Measurements from ENCODE around the gene CUL1.

The CUL1 gene

DNA sequence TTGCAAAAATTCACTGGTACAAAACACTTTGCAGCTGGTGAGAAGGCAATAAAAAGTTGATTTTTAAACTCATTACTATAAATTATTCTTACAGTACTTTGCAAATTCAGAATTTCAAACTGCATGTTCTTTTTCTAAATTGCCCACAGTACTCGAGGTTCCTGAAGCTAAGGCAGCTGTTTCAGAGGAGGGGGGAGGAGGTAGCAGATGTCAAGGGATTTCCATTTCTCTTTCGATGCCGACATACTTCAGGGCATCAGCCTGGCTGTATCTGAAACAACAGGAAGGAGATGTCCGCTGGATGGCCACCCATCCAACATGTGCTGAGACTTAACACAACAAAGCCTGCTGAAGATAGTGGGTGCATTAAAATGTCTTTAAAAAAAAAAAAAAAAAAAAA lies 108.7 kb downstream of the CUL1 start:
- no peak for DNase-seq

DNA sequence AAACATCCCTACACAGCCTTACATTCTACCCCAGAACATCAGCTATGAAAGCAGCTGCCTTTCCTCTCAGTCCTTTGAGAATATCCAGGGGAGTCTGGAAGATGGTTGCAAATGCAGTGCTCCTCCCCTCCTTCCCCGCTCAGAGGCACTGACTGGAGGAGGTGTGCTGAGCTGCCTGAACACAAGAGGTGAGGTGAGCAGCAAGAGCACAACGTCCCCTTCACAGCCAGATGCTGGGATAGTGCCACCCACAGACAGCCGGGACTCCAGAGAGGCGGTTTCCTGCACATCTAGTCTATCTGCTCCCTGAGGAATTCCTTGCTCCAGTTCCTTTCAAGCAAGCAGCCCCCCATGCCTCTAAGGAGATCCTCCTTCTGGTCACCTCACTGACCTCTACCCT lies 111.2 kb downstream of the CUL1 start:
- no peak for DNase-seq

DNA sequence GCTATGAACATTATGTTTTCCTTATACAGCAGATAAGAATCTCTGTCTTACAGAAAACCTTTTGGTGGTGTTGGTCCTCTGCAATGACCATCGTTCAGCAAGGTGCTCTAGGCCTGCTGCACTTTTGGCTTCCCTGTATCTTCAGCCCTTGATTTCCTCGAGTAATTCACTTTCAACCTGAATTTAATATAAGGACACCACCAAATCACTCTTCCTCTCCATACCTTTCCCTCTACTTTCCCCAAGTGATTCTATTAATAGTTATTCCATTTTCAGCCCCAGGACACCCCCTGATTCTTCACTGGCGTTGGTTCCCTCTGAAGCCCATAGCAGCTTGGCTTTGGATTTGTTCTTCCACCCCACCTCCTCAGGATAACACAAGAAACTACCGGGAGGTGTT lies 113.2 kb downstream of the CUL1 start:
- no peak for DNase-seq

DNA sequence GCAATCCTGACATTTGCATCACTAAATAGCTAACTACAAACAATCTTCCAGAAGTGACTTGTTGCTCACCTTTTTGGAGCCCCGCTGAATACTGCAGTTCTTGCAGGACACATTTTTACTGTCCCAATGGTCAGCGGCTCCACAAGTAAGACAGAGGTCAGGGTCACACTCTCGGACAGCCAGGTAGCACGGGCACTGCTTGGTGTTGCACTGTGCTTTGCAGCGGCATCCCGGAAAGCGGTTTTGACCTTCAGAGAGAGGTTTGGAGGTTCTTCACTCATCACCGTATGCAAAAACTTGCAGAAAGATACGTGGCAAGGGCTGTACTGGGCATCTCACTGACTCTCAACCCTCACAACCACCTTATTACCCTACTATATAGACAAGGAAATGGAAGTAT lies 115.2 kb downstream of the CUL1 start:
- no peak for DNase-seq

DNA sequence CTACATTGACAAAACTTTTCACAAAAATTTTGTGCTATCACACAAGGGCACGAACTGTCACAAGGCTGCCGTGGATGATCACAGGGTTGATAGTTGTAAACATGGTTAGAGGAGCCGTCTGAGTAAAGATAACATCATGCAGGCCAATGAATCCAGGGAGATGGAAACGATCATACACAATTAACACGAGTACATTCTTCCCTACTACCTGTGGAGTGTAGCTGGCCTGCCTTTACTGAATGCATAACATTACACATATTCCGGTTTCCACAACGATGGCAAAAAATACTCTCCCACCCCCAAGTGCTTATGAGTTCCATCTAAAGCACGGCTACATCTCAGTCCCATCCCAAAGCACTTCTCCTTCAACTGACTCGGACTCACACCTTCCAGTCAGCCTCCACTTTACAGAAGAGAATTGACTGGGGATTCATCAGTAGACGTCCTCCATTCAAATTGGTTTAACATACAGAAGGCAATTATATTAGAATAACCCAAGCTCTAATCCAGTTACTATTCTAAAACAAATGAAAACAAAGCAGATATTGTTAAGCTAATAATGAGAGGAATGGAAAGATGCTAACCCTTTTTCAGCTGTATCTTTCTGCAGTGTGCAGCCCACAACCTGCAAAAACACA lies 116.3 kb downstream of the CUL1 start:
- DNase-seq, result no peak

DNA sequence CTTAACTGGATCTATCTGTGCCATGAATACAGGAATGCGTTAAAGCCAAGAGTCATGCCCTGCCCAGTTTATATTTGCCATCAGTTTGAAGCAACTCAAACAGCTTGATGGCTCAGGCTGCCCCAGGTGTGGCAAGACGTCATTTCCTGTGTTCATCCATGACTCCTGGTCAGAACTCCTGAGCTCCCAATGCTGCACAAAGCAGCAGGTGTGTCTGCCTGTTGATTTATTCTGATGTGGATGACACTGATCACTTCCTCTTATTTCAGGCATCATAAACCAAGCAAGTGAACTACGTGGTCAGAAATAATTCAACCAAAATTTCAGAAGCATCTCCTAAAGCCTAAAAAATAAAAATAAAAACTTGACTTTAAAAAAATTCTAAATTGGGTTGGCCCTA lies 116.9 kb downstream of the CUL1 start:
- no peak for DNase-seq

DNA sequence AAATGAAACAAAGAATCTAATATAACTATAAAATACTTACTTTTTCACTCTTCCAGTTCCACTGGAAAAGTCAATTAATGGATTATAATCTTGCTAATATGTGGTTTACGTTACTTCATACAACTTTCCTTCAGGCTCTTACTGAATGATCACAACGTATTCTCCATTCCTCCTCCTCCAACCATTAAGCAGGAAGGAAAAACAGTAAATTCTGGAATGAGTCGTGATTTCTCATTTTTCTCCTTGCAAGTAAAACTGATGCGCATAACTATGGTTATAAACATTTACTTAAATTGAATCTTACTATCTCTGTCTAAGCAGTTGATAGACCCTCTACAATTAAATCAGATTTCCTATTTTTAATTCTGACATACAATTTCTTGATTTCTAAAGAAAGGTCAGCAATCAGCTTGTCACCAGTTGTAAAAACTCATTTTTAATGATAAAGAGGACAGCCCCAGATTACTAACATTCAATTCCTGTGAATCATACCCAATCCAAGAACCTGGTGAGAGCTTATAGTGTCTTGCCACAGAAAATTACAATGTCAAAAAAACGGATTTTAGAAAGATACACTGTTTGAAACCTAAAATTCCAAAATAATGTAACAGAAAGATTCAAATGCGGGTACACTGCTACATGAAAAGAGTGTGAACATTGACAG lies 121.1 kb downstream of the CUL1 start:
- peak; percentile 28 to 72 (median 70) for DNase-seq

DNA sequence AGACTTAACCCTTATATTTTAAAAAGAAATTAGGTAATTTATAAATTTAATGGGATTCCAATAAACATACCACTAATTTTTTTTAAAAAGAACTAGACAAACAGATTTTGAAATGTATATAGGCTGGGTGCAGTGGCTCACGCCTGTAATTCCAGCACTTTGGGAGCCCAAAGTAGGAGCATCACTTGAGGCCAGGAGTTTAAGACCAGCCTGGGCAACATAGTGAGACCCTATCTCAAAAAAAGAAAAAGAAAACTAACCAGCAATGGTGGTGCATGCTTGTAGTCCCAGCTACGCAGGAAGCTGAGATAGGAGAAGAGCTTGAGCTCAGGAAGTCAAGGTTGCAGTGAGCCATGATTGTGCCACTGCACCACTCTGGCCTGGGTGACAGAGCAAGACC lies 122.7 kb downstream of the CUL1 start:
- DNase-seq, result no peak

DNA sequence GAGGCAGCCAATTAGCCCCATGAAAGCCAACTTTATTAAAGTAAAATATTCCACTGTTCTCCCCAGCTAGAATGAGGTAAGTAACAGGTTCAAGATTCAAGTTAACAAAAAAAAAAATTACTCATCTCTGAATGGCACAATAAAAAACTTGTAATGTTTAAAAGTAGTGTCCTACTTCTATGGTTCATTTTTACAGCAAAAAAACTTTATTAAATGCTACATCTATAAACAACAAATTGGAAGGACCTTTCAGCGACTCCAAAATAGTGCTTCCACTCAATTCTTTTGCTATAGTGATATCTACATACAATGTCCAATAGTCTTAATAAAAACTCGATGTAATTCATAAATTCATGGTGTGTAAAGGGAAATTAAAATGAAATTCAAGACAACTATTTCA lies 126.2 kb downstream of the CUL1 start:
- DNase-seq, result no peak

DNA sequence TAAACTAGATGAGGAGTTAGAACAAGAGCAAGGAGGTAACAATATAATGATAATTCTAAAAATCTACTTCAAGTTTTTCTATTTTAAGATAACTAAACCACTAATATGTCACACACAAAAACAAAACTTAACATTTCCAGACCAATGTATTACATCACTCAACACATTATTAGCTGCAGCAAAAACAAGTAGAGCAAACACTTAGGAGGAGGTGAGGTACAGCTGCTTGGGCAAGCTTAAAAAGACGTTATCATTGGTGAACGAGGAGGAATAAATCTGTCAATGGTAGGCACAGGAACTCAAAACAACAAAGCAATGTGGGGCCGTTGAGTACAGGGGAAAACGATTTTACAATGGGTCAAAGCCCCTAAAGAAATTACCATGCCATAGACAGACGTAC lies 126.6 kb downstream of the CUL1 start:
- no peak for DNase-seq

DNA sequence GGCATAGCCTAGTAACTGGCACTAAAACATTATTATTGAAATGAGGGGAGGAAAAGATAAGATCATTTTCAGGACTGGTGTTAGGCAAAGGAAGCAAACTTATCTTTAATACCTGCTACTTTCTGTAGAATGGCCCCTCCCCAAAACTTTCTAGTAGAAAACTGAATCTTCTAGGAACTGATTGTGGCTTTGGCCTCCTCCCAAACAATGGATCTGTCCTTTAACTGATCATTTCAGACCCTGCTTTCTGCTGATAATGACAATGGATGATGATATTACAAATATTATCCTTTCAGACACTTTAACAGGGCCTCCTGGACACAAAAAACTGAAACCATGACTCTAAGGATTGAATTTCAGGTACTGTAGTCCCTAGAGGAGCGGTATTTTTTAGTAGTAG lies 130.3 kb downstream of the CUL1 start:
- DNase-seq, result no peak

DNA sequence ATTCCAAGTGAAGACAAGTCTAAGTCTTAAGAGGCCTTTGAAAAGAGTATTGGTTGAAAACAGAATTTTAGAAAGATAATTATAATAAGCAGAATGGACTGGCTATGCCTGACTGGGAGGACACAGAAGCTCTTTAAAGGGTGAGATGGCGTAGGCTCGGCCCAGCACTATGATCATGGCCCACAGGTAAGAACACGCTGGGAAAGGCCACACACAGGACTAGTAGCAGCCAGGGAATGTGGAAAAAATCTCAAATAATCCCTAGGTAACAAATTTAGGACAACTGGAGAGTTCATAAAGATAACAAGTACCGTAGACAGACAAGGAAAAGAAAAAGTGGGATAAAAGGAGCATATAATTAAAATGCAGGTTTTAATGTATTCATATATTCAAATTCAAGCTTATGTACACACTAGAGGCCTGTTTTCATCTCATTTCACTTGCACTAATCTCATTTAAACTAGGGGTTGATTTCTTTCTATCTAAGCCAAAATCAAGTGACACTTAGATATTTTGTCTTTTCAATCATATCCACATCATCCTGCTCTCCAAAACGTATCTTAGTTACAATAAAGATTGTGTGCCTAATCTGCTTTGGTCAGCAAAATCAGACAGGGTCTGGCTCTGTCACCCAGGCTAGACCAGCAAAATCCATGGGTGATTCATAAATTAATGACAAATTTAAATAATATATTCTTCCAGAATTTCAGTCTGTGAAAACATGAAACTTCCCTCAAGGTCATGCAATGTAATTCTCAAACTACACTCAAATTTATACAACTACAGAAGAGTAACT lies 132.4 kb downstream of the CUL1 start:
- peak in 1 of 3 donors; percentile 24 for DNase-seq

DNA sequence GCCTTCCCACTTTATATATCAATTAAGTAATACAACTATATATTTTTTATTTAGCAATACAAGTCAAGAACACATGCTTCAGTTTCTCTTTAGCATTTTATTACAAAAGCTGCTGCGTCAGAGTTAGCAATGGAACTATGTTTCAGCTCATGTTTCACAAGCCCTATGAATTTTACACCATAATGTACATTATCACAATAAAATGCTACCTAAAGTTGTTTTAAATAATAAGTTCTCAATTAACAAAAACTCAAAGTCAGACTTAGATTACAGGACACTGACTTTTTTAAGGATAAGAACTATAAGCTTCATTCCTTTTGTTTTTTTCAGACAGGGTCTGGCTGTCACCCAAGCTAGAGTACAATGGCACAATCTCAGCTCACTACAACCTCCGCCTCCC lies 133.1 kb downstream of the CUL1 start:
- DNase-seq, result no peak

DNA sequence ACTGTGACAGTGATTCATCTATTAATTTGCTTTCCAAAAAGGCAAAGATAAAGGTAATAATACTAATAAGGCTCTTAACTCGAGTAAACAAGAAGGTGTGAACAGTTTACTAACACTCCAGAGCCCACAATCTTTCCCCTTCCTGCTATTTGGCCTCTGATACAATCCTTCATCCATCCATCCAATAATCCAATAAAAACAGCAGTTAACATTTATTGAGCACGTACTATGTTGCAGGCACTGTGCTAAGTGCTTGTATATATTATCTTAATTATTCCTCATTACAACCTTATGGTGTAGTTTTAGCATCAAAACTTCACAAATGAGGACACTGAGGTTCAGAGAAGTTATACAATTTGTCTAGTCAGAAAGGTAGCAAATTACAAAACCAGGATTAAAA lies 135.9 kb downstream of the CUL1 start:
- DNase-seq, result no peak

DNA sequence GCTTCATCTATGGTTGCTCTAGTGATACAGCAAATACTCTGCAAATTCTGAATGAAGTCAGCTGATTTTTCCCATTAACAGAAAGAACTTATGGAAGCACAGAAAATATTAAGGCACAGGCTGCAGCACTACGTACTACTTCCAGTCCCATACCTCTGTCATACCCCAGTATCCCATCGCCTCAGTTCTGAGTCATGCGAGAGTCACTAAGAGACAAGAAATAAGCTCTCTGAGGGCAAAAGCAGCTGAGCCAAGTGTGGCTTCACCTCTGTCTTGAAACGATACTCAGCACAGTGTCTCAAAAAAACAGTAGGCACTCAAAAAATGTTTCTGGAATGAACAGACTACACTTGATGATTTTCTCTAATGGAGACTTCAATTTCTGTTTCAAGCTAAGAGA lies 137.2 kb downstream of the CUL1 start:
- peak in 1 of 3 donors; percentile 35 for DNase-seq

DNA sequence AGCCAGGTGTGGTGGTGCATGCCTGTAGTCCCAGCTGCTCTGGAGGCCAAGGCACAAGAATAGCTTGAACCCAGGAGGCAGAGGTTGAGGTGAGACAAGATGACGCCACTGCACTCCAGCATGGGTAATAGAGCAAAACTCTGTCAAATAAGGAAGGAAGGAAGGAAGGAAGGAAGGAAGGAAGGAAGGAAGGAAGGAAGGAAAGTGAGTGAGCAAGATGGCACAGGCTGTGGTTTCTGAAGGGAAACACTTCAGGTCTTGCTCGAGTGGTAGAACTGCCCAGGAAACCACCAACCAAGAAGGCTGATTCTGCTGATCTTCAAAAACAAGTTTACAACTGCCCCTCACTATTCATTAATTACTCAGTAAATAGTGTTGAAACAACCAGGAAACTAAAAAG lies 140.2 kb downstream of the CUL1 start:
- DNase-seq, result peak in 2 of 3 donors; percentile 29 to 45

DNA sequence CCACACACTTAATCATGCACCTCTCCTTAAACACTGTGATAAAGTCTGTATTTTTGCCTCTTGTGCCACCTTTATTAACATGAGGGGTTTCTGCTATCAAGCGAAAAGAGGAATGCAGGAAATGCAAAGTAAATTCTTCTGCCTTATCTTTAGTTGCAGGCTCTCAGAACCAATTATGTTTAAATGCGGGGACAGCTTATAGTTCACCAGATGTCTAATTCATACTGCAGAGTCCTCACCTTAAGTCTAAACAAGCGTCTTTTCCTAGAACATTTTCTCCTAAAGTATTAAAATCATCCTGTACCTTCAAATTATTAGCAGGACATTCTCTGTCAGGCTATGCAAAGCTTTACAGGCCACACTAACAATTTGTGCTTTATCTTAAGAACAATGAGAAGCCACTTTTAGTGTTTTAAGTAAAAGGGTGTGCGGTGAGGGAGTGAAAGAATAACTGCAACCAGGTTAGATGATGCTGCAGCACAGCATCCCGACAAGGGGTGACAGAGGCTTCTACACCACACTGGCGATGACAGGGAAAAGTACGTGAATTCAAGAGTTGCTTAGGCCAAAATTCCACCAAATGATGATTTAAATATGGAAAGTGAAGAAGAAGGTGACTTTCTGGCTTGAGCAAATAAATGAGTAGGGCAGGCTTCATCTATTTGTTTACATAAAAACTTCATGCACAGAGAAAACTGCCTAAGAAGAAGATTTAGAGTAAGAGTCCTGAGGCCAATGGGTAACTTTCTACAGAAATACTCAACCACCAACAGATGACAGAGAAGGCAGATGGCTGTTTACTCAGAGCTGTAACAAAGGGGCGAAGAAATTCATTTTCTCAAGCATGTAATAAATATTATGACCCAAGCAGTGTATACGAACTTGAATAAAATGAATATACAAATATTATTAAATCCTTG lies 149.4 kb downstream of the CUL1 start:
- DNase-seq, result no peak

DNA sequence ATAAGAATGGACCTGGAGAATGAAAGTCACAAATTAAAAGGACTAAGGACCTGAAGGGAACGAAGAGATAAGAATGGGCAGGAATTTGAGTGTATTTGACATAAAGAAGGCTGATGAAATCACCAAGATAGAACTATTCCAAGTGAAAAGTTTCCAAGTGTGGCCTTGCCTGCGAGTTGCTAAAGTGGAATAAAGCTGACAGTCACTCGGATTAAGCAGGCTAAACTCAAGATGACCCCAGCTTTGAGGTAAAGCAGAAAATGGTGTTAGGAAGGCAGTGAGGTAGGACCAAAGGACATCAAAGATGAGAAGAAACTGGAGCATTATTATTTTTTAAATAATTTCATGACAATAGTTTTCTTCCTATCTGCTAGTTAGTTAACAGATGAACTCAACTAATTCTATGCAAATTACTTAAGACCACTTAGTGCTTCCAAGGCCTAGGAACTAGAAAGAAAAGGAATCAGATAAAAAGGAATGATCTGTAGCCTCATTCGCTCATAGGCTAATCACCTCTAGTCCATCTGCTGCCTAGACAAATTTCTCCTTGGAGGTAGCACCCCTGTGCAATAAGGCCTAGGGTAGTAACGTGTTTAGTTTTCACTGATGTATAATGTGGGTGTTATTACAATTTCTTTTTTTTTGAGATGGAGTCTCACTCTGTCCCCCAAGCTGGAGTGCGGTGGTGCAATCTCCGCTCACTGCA lies 150.8 kb downstream of the CUL1 start:
- no peak for DNase-seq

DNA sequence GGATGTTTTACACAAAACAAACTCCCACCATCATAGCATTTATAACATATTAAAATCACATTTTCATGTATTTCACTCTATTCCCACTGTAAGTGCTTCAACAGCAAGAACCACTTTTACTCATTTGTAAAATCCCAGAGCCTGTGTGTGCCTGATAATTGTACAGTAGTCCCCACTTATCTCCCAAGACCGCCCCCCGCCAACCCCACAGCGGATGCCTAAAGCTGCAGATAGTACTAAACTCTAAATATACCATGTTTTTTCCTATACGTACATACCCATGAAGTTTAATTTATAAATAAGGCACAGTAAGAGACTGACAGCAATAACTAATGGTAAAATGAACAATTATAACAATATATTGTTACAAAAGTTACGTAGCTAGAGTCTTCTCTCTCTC lies 151.9 kb downstream of the CUL1 start:
- no peak for DNase-seq

Measured in suppressor macrophage treated with lipopolysaccharide for 1 hour (primary cell).